Measurements from ENCODE around the gene PARP12.

Gene PARP12

GRCh38 chr7:140047197-140047596 is 15.6 kb downstream of the PARP12 start:
- Histone ChIP-seq H3K36me3 (replicated peaks) (no peaks in the 10 kb centered on the region), H3K27ac (no peak overlapping the region), H3K4me3 (ENCODE audit: low read depth, low read length) (no peak overlapping the region), H3K27me3 (replicated peaks) (no peaks in the 10 kb centered on the region)
- TF ChIP-seq CTCF (IDR thresholded peaks at IDR 0.05; ENCODE audit: low read depth, low read length, missing control alignments): no peak
- in situ Hi-C loops (cut with HindIII; ENCODE audit: low pct_ligation_motif_present, low sequenced_read_pairs): no loop called here
- DNase-seq: no peak

- H3K4me3 ChIP-seq (ENCODE audit: low read depth, low read length): no peak overlapping the region
- no peaks in the 10 kb centered on the region for H3K27me3 ChIP-seq (replicated peaks)
- no peak for TF ChIP-seq CTCF (IDR thresholded peaks at IDR 0.05; ENCODE audit: low read depth, low read length, missing control alignments)
- in situ Hi-C loops (cut with HindIII; ENCODE audit: low pct_ligation_motif_present, low sequenced_read_pairs): no loop called here
- H3K27ac ChIP-seq: no peak overlapping the region
- H3K36me3 ChIP-seq (replicated peaks): no peaks in the 10 kb centered on the region
- no peak for DNase-seq
Observed at GRCh38 chr7:140045697-140046096, 17.1 kb downstream of the PARP12 start.

- in situ Hi-C loops (cut with HindIII; ENCODE audit: low pct_ligation_motif_present, low sequenced_read_pairs): no loop called here
- H3K36me3 ChIP-seq (replicated peaks): no peaks in the 10 kb centered on the region
- TF ChIP-seq CTCF (IDR thresholded peaks at IDR 0.05; ENCODE audit: low read depth, low read length, missing control alignments): no peak
- H3K27ac ChIP-seq: no peak overlapping the region
- H3K4me3 ChIP-seq (ENCODE audit: low read depth, low read length): no peak overlapping the region
- H3K27me3 ChIP-seq (replicated peaks): no peaks in the 10 kb centered on the region
- no peak for DNase-seq
Observed at GRCh38 chr7:140044251-140044650, 18.5 kb downstream of the PARP12 start.

GRCh38 chr7:140042386-140042670 is 20.4 kb downstream of the PARP12 start:
- in situ Hi-C loops (cut with HindIII; ENCODE audit: low pct_ligation_motif_present, low sequenced_read_pairs): no loop called here
- no peak overlapping the region for H3K4me3 ChIP-seq (ENCODE audit: low read depth, low read length)
- no peaks in the 10 kb centered on the region for H3K27me3 ChIP-seq (replicated peaks)
- H3K27ac ChIP-seq: peak overlapping the region; percentile 54
- DNase-seq: no peak
- H3K36me3 ChIP-seq (replicated peaks): peaks cover 2% of the 10 kb centered on the region
- no peak for TF ChIP-seq CTCF (IDR thresholded peaks at IDR 0.05; ENCODE audit: low read depth, low read length, missing control alignments)

GRCh38 chr7:140041659-140042385 is 20.9 kb downstream of the PARP12 start:
- no peaks in the 10 kb centered on the region for H3K27me3 ChIP-seq (replicated peaks)
- peak; percentile 55 for DNase-seq
- TF ChIP-seq CTCF (IDR thresholded peaks at IDR 0.05; ENCODE audit: low read depth, low read length, missing control alignments): no peak
- peak overlapping the region; percentile 54 for H3K27ac ChIP-seq
- peaks cover 5% of the 10 kb centered on the region for H3K36me3 ChIP-seq (replicated peaks)
- peak overlapping the region; percentile 3 for H3K4me3 ChIP-seq (ENCODE audit: low read depth, low read length)
- in situ Hi-C loops (cut with HindIII; ENCODE audit: low pct_ligation_motif_present, low sequenced_read_pairs): no loop called here

GRCh38 chr7:140039896-140040295 is 22.9 kb downstream of the PARP12 start:
- in situ Hi-C loops (cut with HindIII; ENCODE audit: low pct_ligation_motif_present, low sequenced_read_pairs): no loop called here
- peaks cover 5% of the 10 kb centered on the region for H3K36me3 ChIP-seq (replicated peaks)
- no peak for DNase-seq

More at GRCh38 chr7:140039896-140040295, 22.9 kb downstream of the PARP12 start:
- Histone ChIP-seq H3K4me3 (ENCODE audit: low read depth, low read length) (no peak overlapping the region), H3K27me3 (replicated peaks) (no peaks in the 10 kb centered on the region), H3K27ac (no peak overlapping the region)
- no peak for TF ChIP-seq CTCF (IDR thresholded peaks at IDR 0.05; ENCODE audit: low read depth, low read length, missing control alignments)

Data from brain microvascular endothelial cell (primary cell).